ENCODE results near the gene POLDIP3. TPM values are rescaled to one million over a fixed set of nuclear protein-coding genes. Genes with fewer than 3 reads are reported as not detected.
"Not testable (repeated sequence)": the region's sequence is repeated elsewhere in the genome, so short reads cannot be mapped to it uniquely, and the experiment has no call there.

The POLDIP3 gene
- total RNA-seq, 1 experiment from 2014 or later, result 34.6 TPM

GRCh38 chr22:42535082-42535731, 79.5 kb downstream of the POLDIP3 start:
- not testable (repeated sequence) for H3K9me3 ChIP-seq (replicated peaks); H3K4me3 ChIP-seq; H3K27me3 ChIP-seq (replicated peaks); H3K36me3 ChIP-seq; H3K27ac ChIP-seq; H3K4me1 ChIP-seq (replicated peaks); DNase-seq (ENCODE audit: low read depth in 1 of 2, low spot score in 2 of 2)

Other genes starting within 250 kb of the POLDIP3 start
- not detected in 2 replicates for gene NFAM1, start 182.5 kb downstream of the POLDIP3 start, total RNA-seq (2014; rRNA removed; shearing (Covaris generic))
- 40.2 and 43.4 TPM in 2 replicates for gene RRP7A, start 95.1 kb downstream of the POLDIP3 start, total RNA-seq (2014; rRNA removed; shearing (Covaris generic))
- 2.9 and 8.6 TPM in 2 replicates for gene SERHL2, start 60.9 kb downstream of the POLDIP3 start, total RNA-seq (2014; rRNA removed; shearing (Covaris generic))
- gene ATP5MGL, start 25.7 kb upstream of the POLDIP3 start, total RNA-seq (2014; rRNA removed; shearing (Covaris generic)), result not detected in 2 replicates
- gene CYB5R3, start 34.5 kb upstream of the POLDIP3 start, total RNA-seq (2014; rRNA removed; shearing (Covaris generic)), result 91.3 and 149 TPM in 2 replicates
- 11.2 and 12.3 TPM in 2 replicates for gene A4GALT, start 106.0 kb upstream of the POLDIP3 start, total RNA-seq (2014; rRNA removed; shearing (Covaris generic))
- gene ARFGAP3, start 242.4 kb upstream of the POLDIP3 start, total RNA-seq (2014; rRNA removed; shearing (Covaris generic)), result 67.9 and 71.3 TPM in 2 replicates

All from SJSA1 (cell line).